HG02943 (cell line): Measurements from ENCODE around the gene FBXO47.
"Not testable (repeated sequence)": the region's sequence is repeated elsewhere in the genome, so short reads cannot be mapped to it uniquely, and the experiment has no call there.

Experiments used
- ATAC-seq: cut with Tn5 transposase; IDR thresholded peaks from one replicate; pipeline ENCODE4 v1.9.1; 2021; ENCODE audit warnings: mild to moderate bottlenecking, low read depth, moderate library complexity; ENCODE audit not compliant: unreplicated experiment

Gene FBXO47

DNA sequence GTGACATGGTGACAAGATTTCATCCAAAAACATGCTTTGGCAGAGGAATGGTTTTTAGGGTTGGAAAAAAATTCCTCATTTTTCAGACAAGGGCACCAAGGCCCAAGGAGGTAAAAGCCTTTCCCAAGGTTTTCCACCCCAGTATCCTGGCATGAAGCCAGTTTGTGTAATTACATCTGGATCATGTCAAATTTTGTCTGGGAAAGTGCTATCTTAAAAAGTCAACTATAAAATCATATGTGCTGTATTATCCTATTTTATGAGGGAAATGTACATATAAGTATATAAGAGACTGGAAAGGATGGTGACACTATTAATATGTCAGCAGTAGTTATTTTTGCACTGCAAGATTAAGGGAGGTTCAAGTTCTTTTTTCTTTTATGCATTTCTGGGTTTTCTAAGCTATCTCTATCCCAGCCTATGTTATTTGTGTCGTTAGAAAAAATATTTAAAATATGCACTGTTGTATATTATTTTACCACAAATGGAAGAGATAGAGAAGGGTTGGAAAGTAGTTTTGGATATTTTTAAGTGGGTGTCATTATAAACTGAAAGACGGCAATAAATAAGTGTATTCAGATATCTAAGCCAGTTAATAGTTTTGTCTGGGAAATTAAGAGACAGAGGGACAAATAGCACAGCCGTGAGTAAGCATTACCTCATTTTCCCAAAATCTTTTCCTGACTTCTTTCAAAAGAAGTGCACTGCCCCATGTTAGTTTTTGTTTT, 13.5 kb upstream of the FBXO47 start:
- ATAC-seq: no peak

DNA sequence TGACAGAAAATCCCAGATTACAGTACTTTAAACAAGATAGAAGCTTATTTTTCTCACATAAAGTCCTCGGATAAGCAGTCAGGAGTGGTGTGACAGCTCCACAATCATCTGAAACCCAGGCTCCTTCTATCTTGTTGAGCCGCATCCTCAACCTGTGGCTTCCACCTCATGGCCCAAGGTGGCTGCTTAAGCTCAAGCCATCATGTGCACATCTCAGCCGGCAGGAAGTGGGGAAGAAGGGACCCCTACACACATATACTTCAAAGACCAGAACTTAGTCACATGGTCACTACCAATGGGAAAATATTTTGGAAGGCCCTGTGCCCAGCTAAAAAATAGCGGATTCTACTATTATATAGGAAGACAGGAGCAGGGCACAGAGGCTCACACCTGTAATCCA, 11.0 kb upstream of the FBXO47 start:
- no peak for ATAC-seq

DNA sequence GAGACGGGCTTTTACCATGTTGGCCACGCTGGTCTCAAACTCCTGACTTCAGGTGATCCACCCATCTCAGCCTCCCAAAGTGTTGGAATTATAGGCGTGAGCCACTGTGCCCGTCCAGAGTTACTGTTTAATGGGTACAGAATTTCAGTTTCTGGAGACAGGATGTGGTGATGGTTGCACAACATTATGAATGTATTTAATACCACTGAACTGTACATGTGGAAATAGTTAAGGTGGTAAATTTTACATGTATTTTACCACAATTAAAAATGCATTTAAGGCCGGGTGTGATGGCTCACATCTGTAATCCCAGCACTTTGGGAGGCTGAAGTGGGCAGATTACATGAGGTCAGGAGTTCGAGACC, 9.0 kb upstream of the FBXO47 start:
- ATAC-seq: not testable (repeated sequence)

DNA sequence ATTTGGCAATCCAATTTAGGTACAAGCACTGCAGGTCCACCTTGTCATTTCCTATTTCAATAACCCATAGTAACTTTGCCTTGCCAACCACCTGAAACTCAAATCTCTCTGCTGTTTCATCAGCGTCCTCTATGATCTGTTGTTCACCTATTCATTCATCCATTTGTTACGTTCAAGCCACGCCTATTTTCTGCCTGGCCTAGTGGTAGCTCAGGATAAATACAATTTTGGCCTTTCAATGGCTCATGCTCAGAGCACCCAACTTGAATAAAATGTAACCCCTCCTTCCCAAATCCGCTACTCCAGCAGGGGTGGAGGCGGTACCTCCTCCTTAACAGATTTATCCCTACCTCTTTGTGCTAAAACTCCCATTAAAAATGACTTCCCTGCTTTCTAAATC, 3.6 kb upstream of the FBXO47 start:
- ATAC-seq: no peak

DNA sequence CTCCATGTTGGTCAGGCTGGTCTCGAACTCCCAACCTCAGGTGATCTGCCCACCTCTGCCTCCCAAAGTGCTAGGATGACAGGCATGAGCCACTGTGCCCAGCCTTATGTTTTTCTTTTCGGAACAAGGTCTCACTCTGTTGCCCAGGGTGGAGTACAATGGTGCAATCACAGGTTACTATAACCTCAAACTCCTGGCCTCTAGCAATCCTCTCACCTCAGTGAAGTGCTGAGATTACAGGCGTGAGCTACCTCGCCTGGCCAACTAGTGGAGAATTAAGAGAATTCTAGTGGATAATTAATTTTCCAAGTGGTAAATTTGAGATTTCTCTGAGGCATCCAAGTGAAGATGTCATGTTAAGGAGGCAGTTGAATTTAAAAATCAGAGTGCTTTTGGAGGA, 2.9 kb upstream of the FBXO47 start:
- no peak for ATAC-seq

DNA sequence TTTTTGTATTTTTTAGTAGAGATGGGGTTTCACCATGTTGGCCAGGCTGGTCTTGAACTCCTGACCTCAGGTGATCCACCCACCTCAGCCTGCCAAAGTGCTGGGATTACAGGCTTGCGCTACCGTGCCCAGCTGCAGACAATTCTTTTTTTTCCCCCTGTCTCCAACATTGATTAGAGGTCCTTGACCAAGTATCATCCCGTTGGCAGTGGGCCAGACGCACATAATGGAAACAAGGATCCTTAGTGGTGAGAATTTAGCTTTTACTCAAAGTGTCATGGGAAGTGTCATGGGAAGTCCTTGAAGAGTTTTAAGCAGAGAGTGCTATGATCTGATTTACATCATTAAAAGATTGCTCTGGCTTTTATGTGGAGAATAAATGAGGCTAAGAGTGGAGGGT, 2.1 kb upstream of the FBXO47 start:
- no peak for ATAC-seq

DNA sequence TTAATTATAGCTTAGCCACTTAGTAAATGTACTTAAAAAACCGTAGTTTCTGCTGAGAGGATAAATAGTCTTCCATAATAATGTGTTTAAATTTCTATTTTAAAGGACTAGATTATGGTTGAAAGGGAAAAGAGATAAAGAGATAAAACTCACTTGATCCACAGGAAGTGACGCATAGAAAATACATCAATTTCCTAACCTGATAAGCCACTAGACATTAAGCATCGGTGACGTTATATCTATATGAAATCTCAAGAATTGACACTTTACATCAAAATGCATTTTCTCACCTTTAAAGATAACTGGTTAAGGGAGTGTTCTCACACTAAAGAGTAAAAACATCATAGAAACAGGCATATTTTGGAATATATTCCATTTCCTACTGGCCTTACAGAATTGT, 5.8 kb downstream of the FBXO47 start:
- ATAC-seq: no peak

DNA sequence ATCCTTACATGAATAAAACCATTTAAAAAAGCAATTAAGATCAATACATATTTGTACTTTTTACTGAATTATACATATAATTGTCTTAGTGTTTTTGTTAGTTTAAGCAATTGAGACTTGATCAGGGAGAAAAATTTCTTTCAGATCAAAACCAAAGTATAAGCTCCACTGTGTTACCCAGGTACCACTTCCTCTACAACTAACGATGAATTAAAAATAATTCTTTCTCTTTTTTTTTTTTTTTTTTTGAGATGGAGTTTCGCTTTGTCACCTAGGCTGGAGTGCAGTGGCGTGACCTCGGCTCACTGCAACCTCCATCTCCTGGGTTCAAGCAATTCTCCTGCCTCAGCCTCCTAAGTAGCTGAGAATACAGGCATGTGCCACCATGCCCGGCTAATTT, 6.8 kb downstream of the FBXO47 start:
- no peak for ATAC-seq

DNA sequence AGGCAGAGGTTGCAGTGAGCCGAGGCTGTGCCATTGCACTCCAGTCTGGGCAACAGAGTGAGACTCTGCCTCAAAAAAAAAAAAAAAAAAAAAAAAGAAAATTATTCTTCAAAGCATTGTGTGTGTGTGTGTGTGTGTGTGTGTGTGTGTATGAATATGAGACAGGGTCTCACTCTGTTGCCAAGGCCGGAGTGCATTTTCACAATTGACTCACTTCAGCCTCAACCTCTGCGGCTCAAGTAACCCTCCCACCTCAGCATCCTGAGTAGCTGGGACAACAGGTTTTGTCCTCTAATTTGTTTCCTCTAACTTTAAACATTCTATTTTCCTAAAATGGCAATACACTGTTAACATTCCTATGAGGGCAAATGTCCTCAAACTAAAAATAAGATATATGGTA, 7.7 kb downstream of the FBXO47 start:
- ATAC-seq: no peak

DNA sequence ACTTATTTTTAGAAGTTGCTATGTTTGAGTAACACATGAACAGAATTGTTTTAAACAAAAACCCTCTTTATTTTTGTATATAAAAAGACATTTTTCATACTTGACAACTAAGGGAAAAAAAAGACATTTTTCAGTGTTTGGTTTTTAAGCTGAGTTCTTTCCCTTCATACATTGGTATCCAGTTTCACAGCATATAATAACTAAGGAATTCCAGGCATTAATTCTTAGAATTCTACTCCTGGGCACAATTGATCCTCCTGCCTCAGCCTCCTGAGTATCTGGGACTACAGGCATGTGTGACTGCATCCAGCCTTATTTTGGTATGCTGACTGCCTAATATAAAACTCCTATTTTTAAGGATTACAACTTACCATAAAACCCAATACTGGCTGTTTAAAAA, 8.4 kb downstream of the FBXO47 start:
- no peak for ATAC-seq

DNA sequence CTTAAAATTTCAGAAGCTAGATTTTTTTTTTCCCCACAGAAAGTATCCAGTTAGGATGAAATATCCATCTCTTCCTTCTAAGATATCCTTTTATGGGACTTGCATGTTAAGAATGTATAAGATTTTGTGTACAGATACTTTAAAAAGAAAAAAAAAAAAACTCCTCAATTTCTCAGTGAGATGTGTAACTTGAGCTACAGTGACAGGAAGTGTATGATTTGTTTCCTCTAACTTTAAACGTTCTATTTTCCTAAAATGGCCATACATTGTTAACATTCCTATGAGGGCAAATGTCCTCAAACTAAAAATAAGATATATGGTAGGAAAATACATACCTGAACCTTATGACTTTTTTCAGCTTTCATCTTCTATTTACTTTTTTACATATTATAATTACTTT, 8.9 kb downstream of the FBXO47 start:
- ATAC-seq: no peak

DNA sequence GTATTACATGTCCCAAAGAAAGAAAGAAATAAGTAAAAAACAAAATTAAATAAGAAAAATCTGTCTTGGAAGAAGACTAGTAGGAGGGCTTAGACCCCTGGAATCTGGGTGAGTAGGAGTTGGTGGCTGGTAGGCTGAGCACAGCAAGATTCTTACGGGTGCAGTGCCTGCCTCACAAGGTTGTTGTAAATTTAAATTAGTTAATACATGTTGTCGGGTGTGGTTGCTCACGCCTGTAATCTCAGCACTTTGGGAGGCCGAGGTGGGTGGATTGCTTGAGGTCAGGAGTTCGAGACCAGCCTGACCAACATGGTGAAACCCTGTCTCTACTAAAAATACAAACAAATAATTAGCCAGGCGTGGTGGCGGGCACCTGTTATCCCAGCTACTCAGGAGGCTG, 13.4 kb downstream of the FBXO47 start:
- not testable (repeated sequence) for ATAC-seq

DNA sequence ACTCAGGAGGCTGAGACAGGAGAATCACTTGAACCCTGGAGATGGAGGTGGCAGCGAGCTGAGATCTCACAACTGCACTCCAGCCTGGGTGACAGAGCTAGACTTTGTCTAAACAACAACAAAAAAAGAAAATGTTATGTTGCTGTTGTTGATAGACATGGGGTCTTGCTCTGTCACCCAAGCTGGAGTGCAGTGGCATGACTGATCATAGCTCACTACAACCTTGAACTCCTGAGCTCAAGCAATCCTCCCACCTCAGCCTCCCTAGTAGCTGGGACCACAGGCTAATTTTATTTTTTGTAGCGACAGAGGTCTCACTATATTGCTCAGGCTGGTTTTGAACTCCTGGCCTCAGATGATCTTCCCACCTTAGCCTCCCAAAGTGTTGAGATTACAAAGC, 20.0 kb downstream of the FBXO47 start:
- no peak for ATAC-seq

DNA sequence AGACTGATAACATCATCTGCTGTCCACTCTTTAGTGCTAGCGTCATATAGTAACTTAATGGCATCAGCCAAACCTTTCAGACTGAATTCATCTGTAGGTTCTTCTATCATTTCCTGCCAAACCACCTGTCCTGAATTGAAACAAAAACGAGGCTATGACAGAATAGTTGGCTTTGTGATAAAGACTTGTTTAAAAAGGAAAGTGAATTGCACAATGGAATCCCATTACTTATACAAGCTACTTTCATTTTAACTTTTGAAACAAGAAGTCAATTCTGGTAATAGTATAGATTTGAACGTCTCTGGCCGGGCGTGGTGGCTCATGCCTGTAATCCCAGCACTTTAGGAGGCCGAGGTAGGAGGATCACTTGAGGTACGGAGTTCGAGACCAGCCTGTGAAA, 23.6 kb downstream of the FBXO47 start:
- no peak for ATAC-seq

DNA sequence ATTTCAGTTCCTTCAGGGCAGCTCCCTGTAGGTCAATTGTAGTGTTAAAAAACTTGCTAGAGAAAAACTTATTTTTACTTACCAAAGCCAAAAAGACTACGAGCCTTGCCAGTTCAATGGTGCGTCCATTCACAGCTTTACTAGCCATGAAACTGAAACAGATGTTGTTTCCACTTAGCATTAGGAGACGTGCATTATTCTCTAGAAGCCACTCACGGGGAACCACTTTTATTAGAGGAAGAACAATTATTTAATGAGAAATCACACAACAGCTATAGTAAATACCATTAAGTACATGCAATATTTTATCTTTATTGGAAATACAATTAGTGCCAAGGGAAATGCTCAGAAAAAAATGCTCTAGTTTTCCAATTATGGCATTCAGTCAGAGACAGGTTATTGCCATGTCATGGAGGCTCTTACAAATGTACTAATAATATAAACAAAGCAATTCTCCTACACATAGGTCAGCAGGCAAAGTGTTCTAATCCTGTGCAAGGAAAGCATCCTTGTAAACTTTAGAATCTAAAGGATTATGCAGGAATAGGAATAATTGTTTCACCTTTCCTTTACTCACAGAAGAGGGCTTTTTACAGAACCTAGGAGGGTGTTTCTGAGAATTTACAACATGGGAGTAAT, 24.4 kb downstream of the FBXO47 start:
- ATAC-seq: no peak

DNA sequence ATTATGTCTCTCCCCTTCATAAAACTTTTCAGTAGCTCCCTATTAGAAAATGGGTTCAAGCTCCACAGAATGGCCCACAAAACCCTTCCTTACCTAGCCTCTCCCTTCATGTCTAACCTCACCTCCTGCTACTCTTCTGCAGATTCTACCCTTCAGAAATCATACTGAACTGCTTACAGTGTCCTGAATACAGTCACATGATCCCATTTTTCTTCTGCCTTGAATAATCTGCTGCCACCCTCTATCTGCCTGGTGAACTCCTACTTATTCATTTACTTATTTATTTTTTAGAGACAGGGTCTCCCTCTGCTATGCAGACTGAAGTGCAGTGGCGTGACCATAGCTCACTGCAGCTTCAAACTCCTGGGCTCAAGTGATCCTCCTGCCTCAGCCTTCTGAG, 26.8 kb downstream of the FBXO47 start:
- ATAC-seq: no peak

DNA sequence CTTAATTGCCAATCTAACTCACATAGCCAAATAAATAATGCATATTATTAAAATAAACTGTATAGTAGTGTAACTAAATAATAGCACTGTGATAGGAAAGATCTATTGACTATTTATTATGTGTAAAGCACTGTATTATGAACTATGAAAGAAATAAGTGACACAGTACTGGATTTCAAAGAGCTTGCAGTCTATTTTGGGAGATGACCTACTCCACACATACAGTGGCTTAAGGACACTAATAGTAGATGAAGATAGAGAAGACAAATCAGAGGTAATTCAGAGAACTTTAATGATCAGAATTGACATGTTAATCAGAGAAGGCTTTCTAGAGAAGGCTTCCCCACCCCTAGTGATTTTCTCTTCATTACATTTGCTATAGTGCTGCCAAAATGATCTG, 27.2 kb downstream of the FBXO47 start:
- no peak for ATAC-seq

DNA sequence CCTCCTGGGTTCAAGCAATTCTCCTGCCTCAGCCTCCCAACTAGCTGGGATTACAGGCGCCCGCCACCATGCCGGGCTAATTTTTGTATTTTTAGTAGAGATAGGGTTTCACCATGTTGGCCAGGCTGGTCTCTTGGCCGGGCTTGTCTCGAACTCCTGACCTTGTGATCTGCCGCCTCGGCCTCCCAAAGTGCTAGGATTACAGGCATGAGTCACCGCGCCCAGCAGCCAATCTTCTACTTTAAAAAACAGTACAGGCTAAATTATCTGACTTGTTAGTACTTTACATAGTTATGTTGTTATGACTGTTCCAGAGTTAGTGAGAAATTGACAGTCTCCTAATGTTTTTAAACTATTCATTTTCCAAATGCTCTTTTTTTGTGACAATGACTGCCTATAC, 33.2 kb downstream of the FBXO47 start:
- not testable (repeated sequence) for ATAC-seq

DNA sequence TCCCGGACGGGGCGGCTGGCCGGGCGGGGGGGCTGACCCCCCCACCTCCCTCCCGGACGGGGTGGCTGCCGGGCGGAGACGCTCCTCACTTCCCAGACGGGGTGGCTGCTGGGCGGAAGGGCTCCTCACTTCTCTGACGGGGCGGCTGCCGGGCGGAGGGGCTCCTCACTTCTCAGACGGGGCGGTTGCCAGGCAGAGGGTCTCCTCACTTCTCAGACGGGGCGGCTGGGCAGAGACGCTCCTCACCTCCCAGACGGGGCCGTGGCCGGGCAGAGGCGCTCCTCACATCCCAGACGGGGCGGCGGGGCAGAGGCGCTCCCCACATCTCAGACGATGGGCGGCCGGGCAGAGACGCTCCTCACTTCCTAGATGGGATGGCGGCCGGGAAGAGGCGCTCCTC, 36.4 kb downstream of the FBXO47 start:
- ATAC-seq: not testable (repeated sequence)

DNA sequence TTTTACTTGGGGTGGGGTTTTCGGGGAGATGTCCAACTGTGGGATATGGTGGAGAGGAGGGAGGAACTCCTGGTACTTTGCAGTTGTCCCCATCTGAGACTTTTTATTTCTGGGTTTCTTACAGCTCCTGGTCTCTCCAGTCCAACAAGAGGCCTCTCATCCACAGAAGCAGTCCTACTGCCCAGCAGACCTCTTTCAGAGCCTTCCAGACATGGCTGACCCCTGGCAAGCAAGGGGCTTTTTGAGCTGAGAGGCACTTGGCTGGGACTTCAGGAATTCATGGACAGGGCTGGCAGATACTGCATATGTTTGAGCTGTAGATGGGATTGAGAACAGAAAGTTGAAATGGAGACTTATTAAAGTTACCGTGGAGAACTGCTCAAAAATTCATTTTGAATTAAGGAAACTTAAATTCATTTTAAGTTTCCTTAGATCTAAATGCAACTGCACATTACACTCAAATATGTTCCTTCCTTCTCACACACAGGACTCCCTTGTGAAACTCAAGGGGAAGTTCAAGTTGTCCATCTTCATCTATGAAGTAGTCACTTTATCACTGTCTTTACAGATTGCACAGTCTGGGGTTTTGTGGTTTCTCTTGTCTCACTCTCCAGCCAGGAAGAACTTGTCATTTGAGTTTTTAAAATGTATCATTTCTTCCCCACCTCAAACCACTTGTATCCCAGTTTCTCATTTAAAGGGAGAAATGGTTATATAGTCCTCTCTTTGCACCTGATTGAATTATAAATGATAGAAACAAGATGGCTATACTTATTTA, 40.7 kb downstream of the FBXO47 start:
- ATAC-seq: no peak

DNA sequence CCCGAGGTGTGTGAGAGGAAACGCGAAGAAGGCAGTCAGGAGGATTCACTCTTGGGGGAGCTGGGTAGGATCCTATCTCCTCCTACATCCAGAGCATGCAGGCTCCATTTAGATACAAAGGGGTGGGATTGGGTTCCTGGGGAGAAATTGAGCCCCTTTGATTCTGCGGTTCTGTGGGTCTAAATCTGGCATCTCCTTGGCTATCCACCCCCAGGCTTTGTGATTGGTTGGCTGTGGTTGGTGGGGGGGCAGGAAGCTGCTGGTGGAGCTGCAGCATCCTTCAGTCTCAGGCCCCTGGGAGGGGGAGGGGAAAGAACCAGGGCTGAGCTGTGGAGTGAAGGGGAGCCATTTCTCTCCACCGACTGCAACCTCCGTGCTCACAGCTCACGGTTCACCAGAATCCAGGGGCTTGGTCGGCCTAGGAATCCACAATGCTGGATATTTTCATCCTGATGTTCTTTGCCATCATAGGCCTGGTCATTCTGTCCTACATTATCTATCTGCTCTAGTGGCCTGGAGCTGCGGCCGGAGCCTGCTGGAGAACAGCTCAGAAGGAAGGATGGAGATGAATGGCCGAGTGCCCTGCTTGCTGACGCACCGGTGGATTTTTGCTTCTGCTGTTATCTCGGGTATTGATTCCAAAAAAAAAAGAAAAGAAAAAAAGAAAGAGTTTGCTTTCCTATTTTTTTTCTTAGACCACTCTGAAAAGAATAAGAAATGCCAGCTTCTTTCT, 41.8 kb downstream of the FBXO47 start, which contains the start of gene LASP1NB:
TSS of gene LASP1NB (plus strand) at position 352 of the 733 bp plus-strand sequence.
- no peak for ATAC-seq
